ENCODE results near the gene CDKN2B-AS1. TPM values are rescaled to one million over a fixed set of nuclear protein-coding genes. Genes with fewer than 3 reads are reported as not detected.
"Not testable (repeated sequence)": the region's sequence is repeated elsewhere in the genome, so short reads cannot be mapped to it uniquely, and the experiment has no call there.

CDKN2B-AS1 gene
- total RNA-seq, result under 1 TPM in 1 of 2 donors, not detected in 1; 0.62 TPM

DNA sequence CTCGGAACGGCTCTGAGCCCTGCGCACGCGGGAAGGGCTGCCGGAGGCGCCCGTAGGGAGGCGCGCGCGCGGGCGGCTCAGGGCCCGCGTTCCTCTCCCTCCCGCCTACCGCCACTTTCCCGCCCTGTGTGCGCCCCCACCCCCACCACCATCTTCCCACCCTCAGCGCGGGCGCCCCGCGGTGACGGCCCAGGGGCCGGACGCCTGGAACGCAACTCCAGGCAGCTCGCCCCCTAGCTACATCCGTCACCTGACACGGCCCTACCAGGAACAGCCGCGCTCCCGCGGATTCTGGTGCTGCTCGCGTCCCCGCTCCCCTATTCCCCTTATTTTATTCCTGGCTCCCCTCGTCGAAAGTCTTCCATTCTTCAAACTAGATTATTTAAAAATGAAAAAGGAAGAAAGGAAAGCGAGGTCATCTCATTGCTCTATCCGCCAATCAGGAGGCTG, at the start of gene CDKN2B-AS1:
TSS of gene CDKN2B-AS1 (plus strand) at position 236 of the 450 bp plus-strand sequence.
- under 1% methylated on average over 16 of the region's 43 CpGs for WGBS
- intact Hi-C loops (cut with DNase I), result no loop called here
- Histone ChIP-seq H3K4me3 (peak within 1 kb of the TSS; percentile 59 to 66), H3K36me3 (no peaks in the 10 kb centered on the region), H3K27ac (peak within 1 kb of the TSS; percentile 64 to 75), H3K27me3 (replicated peaks; ENCODE audit: insufficient read depth) (peaks cover 3% of the 10 kb centered on the region), H3K9me3 (no peaks in the 10 kb centered on the region), H3K4me1 (replicated peaks) (no peaks in the 10 kb centered on the region)
- TF ChIP-seq POLR2AphosphoS5 (IDR thresholded peaks at IDR 0.05) (no peak), POLR2A (IDR thresholded peaks at IDR 0.05) (no peak)
- TF ChIP-seq, protein P1, sequence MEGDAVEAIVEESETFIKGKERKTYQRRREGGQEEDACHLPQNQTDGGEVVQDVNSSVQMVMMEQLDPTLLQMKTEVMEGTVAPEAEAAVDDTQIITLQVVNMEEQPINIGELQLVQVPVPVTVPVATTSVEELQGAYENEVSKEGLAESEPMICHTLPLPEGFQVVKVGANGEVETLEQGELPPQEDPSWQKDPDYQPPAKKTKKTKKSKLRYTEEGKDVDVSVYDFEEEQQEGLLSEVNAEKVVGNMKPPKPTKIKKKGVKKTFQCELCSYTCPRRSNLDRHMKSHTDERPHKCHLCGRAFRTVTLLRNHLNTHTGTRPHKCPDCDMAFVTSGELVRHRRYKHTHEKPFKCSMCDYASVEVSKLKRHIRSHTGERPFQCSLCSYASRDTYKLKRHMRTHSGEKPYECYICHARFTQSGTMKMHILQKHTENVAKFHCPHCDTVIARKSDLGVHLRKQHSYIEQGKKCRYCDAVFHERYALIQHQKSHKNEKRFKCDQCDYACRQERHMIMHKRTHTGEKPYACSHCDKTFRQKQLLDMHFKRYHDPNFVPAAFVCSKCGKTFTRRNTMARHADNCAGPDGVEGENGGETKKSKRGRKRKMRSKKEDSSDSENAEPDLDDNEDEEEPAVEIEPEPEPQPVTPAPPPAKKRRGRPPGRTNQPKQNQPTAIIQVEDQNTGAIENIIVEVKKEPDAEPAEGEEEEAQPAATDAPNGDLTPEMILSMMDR (IDR thresholded peaks at IDR 0.05), result no peak
- no peak for DNase-seq (ENCODE audit: low spot score)

DNA sequence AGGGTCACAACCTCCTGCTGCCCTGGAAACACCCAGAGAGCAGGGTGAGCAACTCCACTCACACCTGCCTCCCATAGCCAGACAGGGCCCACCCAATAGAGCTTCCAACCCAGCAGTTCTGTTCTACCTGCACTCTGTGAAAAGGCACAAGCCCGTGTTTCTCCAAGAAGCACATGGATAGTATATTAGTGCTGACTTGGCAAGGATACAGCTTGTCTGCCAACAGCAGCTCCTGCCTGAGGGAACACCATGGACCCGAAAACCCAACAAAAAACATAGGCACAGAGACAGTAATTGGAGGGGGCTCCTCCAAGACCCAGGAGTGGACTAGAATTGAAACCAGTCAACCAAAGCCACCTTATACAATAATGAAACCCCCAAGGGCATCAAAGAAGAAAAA, 49.0 kb upstream of the CDKN2B-AS1 start:
- H3K9me3 ChIP-seq, result no peaks in the 10 kb centered on the region
- H3K4me1 ChIP-seq (replicated peaks), result no peaks in the 10 kb centered on the region
- no peak overlapping the region for H3K27ac ChIP-seq
- WGBS, result 81% methylated on average over 2 of the region's 2 CpGs
- H3K36me3 ChIP-seq, result no peaks in the 10 kb centered on the region
- TF ChIP-seq POLR2A (IDR thresholded peaks at IDR 0.05) (no peak), POLR2AphosphoS5 (IDR thresholded peaks at IDR 0.05) (no peak)
- TF ChIP-seq, protein P1 (IDR thresholded peaks at IDR 0.05), result no peak
- DNase-seq (ENCODE audit: low spot score), result no peak
- no peak overlapping the region for H3K4me3 ChIP-seq
- no peaks in the 10 kb centered on the region for H3K27me3 ChIP-seq (replicated peaks; ENCODE audit: insufficient read depth)
- intact Hi-C loops (cut with DNase I), result no loop called here

DNA sequence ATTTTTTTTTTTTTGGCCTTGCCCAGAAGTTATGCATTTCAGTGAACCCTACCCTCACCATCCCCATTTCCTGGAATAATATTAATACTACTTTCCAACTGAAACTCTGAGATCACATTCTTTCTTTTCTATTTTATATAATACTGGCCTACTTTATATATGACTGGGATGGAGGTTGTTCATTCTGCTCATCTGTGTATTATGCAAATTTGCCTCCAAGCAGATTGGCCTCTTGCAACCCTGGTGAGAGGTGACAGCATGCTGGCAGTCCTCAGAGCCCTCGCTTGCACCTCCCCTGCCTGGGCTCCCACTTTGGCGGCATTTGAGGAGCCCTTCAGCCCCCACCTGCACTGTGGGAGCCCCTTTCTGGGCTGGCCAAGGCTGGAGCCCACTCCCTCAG, 35.8 kb upstream of the CDKN2B-AS1 start:
- Histone ChIP-seq H3K27ac (no peak overlapping the region), H3K4me1 (replicated peaks) (no peaks in the 10 kb centered on the region), H3K9me3 (no peaks in the 10 kb centered on the region), H3K36me3 (no peaks in the 10 kb centered on the region), H3K27me3 (replicated peaks; ENCODE audit: insufficient read depth) (no peaks in the 10 kb centered on the region), H3K4me3 (no peak overlapping the region)
- intact Hi-C loops (cut with DNase I), result no loop called here
- no peak for TF ChIP-seq POLR2AphosphoS5 (IDR thresholded peaks at IDR 0.05)
- no peak for TF ChIP-seq POLR2A (IDR thresholded peaks at IDR 0.05)
- TF ChIP-seq, protein P1 (IDR thresholded peaks at IDR 0.05), result no peak
- 59% methylated on average over 2 of the region's 2 CpGs for WGBS
- no peak for DNase-seq (ENCODE audit: low spot score)

DNA sequence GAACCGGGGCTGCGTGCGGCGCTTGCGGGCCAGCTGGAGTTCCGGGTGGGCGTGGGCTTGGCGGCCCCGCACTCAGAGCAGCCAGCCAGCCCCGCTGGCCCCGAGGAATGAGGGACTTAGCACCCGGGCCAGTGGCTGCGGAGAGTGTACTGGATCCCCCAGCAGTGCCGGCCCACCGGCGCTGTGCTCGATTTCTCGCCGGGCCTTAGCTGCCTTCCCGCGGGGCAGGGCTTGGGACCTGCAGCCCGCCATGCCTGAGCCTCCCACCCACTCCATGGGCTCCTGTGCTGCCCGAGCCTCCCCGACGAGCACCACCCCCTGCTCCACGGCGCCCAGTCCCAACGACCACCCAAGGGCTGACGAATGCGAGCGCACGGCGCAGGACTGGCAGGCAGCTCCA, 35.3 kb upstream of the CDKN2B-AS1 start:
- WGBS, result 87% methylated on average over 25 of the region's 33 CpGs
- H3K4me3 ChIP-seq; H3K36me3 ChIP-seq; intact Hi-C loops (cut with DNase I); DNase-seq (ENCODE audit: low spot score); H3K4me1 ChIP-seq (replicated peaks); H3K27me3 ChIP-seq (replicated peaks; ENCODE audit: insufficient read depth); H3K9me3 ChIP-seq; H3K27ac ChIP-seq: not testable (repeated sequence)

DNA sequence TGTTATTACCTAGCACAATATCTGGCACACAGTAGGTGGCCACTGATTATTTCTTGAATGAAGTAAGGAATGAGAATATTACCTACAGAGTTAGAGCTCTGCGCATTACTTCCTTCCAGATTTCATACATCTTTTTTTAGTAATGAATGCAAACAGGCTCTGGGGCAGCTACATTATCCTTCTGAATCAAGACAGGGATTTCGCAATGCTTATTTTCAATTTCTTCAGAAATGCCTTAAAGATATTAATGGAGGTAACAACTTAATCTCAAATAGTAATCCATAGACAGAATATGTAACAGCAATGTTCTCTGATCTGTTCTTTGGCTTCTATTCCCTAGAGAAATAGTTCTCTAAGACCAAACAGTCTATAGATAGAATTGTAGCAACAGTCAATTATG, 33.0 kb upstream of the CDKN2B-AS1 start:
- peaks cover 16% of the 10 kb centered on the region for H3K27me3 ChIP-seq (replicated peaks; ENCODE audit: insufficient read depth)
- TF ChIP-seq POLR2A (IDR thresholded peaks at IDR 0.05) (no peak), POLR2AphosphoS5 (IDR thresholded peaks at IDR 0.05) (no peak)
- TF ChIP-seq, protein P1 (IDR thresholded peaks at IDR 0.05), result no peak
- WGBS, result 86% methylated on average over 2 of the region's 2 CpGs
- H3K4me1 ChIP-seq (replicated peaks), result no peaks in the 10 kb centered on the region
- no peak overlapping the region for H3K27ac ChIP-seq
- no peaks in the 10 kb centered on the region for H3K9me3 ChIP-seq
- intact Hi-C loops (cut with DNase I), result no loop called here
- DNase-seq (ENCODE audit: low spot score), result no peak
- H3K36me3 ChIP-seq, result no peaks in the 10 kb centered on the region
- no peak overlapping the region for H3K4me3 ChIP-seq
